HAP-1 (cell line): Measurements from ENCODE around the gene FGF18.

Source experiments
- DNase-seq, 2 experiments: peaks; one replicate each; pipeline ENCODE4 v3.0.0-alpha.2; 2016 to 2020; ENCODE audit warnings: low spot score in 2 of 2
- H3K27me3 ChIP-seq: fragments of 250-450 bp; sonication (Bioruptor Pico); 2 replicates; pipeline ENCODE4 v1.5.1; 2020; ENCODE audit warnings: low read depth, mild to moderate bottlenecking, moderate library complexity
- H3K36me3 ChIP-seq: fragments of 250-450 bp; sonication (Bioruptor Pico); replicated peaks from 2 replicates; pipeline ENCODE4 v1.5.1; 2020; ENCODE audit warnings: mild to moderate bottlenecking
- H3K4me1 ChIP-seq: fragments of 250-450 bp; sonication (Bioruptor Pico); 2 replicates; pipeline ENCODE4 v1.5.1; 2020; ENCODE audit warnings: mild to moderate bottlenecking
- H3K4me3 ChIP-seq: fragments of 250-450 bp; sonication (Bioruptor Pico); 2 replicates; pipeline ENCODE4 v1.5.1; 2020; ENCODE audit warnings: mild to moderate bottlenecking, moderate library complexity
- H3K9me3 ChIP-seq: fragments of 250-450 bp; sonication (Bioruptor Pico); 2 replicates; pipeline ENCODE4 v1.5.1; 2020; ENCODE audit warnings: mild to moderate bottlenecking, moderate library complexity
- in situ Hi-C: fragments of 300-500 bp; cut with MboI; formaldehyde crosslinking; loops from 3 replicates; pipeline ENCODE4 v1.14.3; 2020; ENCODE audit warnings: low sequenced_read_pairs, inconsistent platforms, mixed read lengths

Gene FGF18

GRCh38 chr5:171480239-171480638 is 60.8 kb downstream of the FGF18 start:
- no peak for DNase-seq
- no peaks in the 10 kb centered on the region for H3K4me1 ChIP-seq
- no peaks in the 10 kb centered on the region for H3K9me3 ChIP-seq
- H3K36me3 ChIP-seq, result no peaks in the 10 kb centered on the region
- in situ Hi-C loops, result no loop called here
- no peak overlapping the region for H3K4me3 ChIP-seq
- H3K27me3 ChIP-seq, result peaks cover 10% of the 10 kb centered on the region

- in situ Hi-C loops, result no loop called here
- Histone ChIP-seq H3K27me3 (peaks cover 10% of the 10 kb centered on the region), H3K4me1 (no peaks in the 10 kb centered on the region), H3K36me3 (no peaks in the 10 kb centered on the region), H3K9me3 (no peaks in the 10 kb centered on the region), H3K4me3 (no peak overlapping the region)
- no peak for DNase-seq
Observed at GRCh38 chr5:171481571-171482433, 62.4 kb downstream of the FGF18 start.

- in situ Hi-C loops, result no loop called here
- no peak overlapping the region for H3K4me3 ChIP-seq
- H3K9me3 ChIP-seq, result no peaks in the 10 kb centered on the region
- 0 out of 2 replicates have a peak, but pooled peaks cover 5% of the 10 kb centered on the region for H3K27me3 ChIP-seq
- H3K4me1 ChIP-seq, result no peaks in the 10 kb centered on the region
- no peaks in the 10 kb centered on the region for H3K36me3 ChIP-seq
- DNase-seq, result no peak
Observed at GRCh38 chr5:171482434-171482730, 62.9 kb downstream of the FGF18 start.

GRCh38 chr5:171483551-171484135 is 64.2 kb downstream of the FGF18 start:
- Histone ChIP-seq H3K27me3 (0 out of 2 replicates have a peak, but pooled peaks cover 5% of the 10 kb centered on the region), H3K4me1 (no peaks in the 10 kb centered on the region), H3K36me3 (no peaks in the 10 kb centered on the region), H3K9me3 (no peaks in the 10 kb centered on the region), H3K4me3 (no peak overlapping the region)
- DNase-seq, result no peak
- in situ Hi-C loops, result no loop called here

- in situ Hi-C loops, result no loop called here
- 0 out of 2 replicates have a peak, but pooled peaks cover 3% of the 10 kb centered on the region for H3K27me3 ChIP-seq
- peak in 1 of 2 experiments; percentile 66 for DNase-seq
Observed at GRCh38 chr5:171484460-171484899, 65.0 kb downstream of the FGF18 start.

GRCh38 chr5:171485668-171486067 is 66.2 kb downstream of the FGF18 start:
- Histone ChIP-seq H3K4me3 (no peak overlapping the region), H3K36me3 (no peaks in the 10 kb centered on the region), H3K4me1 (no peaks in the 10 kb centered on the region), H3K27me3 (peaks cover 7% of the 10 kb centered on the region; the same call in 1 of the 2 replicates), H3K9me3 (no peaks in the 10 kb centered on the region)
- no peak for DNase-seq
- in situ Hi-C loops, result no loop called here

More at GRCh38 chr5:171484460-171484899, 65.0 kb downstream of the FGF18 start:
- no peaks in the 10 kb centered on the region for H3K36me3 ChIP-seq
- H3K4me3 ChIP-seq, result no peak overlapping the region
- no peaks in the 10 kb centered on the region for H3K9me3 ChIP-seq
- no peaks in the 10 kb centered on the region for H3K4me1 ChIP-seq

GRCh38 chr5:171486613-171487012 is 67.2 kb downstream of the FGF18 start:
- in situ Hi-C loops, result no loop called here
- no peak overlapping the region for H3K4me3 ChIP-seq
- DNase-seq, result no peak

GRCh38 chr5:171488876-171489275 is 69.4 kb downstream of the FGF18 start:
- DNase-seq, result no peak
- no peaks in the 10 kb centered on the region for H3K9me3 ChIP-seq
- H3K4me3 ChIP-seq, result no peak overlapping the region
- H3K36me3 ChIP-seq, result no peaks in the 10 kb centered on the region
- peaks cover 8% of the 10 kb centered on the region; the same call in 1 of the 2 replicates for H3K27me3 ChIP-seq
- in situ Hi-C loops, result no loop called here
- no peaks in the 10 kb centered on the region for H3K4me1 ChIP-seq

More at GRCh38 chr5:171486613-171487012, 67.2 kb downstream of the FGF18 start:
- H3K4me1 ChIP-seq, result no peaks in the 10 kb centered on the region
- no peaks in the 10 kb centered on the region for H3K9me3 ChIP-seq
- no peaks in the 10 kb centered on the region for H3K36me3 ChIP-seq
- H3K27me3 ChIP-seq, result peaks cover 8% of the 10 kb centered on the region; the same call in 1 of the 2 replicates

- DNase-seq, result no peak
- peaks cover 8% of the 10 kb centered on the region; the same call in 1 of the 2 replicates for H3K27me3 ChIP-seq
- in situ Hi-C loops, result no loop called here
- H3K4me1 ChIP-seq, result peaks cover 9% of the 10 kb centered on the region; the same call in 1 of the 2 replicates
- H3K9me3 ChIP-seq, result no peaks in the 10 kb centered on the region
- H3K4me3 ChIP-seq, result no peak overlapping the region
- H3K36me3 ChIP-seq, result no peaks in the 10 kb centered on the region
Observed at GRCh38 chr5:171492781-171493180, 73.3 kb downstream of the FGF18 start.

- Histone ChIP-seq H3K4me3 (no peak overlapping the region), H3K36me3 (no peaks in the 10 kb centered on the region), H3K4me1 (peaks cover 9% of the 10 kb centered on the region; the same call in 1 of the 2 replicates), H3K9me3 (no peaks in the 10 kb centered on the region), H3K27me3 (peaks cover 7% of the 10 kb centered on the region; the same call in 1 of the 2 replicates)
- no peak for DNase-seq
- in situ Hi-C loops, result no loop called here
Observed at GRCh38 chr5:171493646-171494393, 74.4 kb downstream of the FGF18 start.

GRCh38 chr5:171494452-171495121 is 75.1 kb downstream of the FGF18 start:
- Histone ChIP-seq H3K4me1 (peaks cover 9% of the 10 kb centered on the region; the same call in 1 of the 2 replicates), H3K36me3 (no peaks in the 10 kb centered on the region), H3K9me3 (no peaks in the 10 kb centered on the region), H3K4me3 (no peak overlapping the region), H3K27me3 (peaks cover 6% of the 10 kb centered on the region; the same call in 1 of the 2 replicates)
- peak in 1 of 2 experiments; percentile 37 for DNase-seq
- in situ Hi-C loops, result no loop called here

GRCh38 chr5:171495122-171495700 is 75.8 kb downstream of the FGF18 start:
- no peak for DNase-seq
- Histone ChIP-seq H3K4me3 (no peak overlapping the region), H3K4me1 (peaks cover 9% of the 10 kb centered on the region; the same call in 1 of the 2 replicates), H3K9me3 (no peaks in the 10 kb centered on the region), H3K27me3 (peaks cover 6% of the 10 kb centered on the region; the same call in 1 of the 2 replicates), H3K36me3 (no peaks in the 10 kb centered on the region)
- in situ Hi-C loops, result no loop called here

GRCh38 chr5:171496456-171496855 is 77.0 kb downstream of the FGF18 start:
- Histone ChIP-seq H3K4me3 (no peak overlapping the region), H3K27me3 (no peaks in the 10 kb centered on the region), H3K9me3 (no peaks in the 10 kb centered on the region), H3K4me1 (peaks cover 9% of the 10 kb centered on the region; the same call in 1 of the 2 replicates), H3K36me3 (no peaks in the 10 kb centered on the region)
- in situ Hi-C loops, result no loop called here
- DNase-seq, result no peak
